ENCODE measurements around the gene MAPK12. TPM values are rescaled to one million over a fixed set of nuclear protein-coding genes. Genes with fewer than 3 reads are reported as not detected.
A peak's percentile ranks its signal among the peaks of the same experiment; 100 is the strongest.

Gene MAPK12
- total RNA-seq, 2 donors from 2014 or later = 3.9 to 4.6 TPM

- peak overlapping the region in 3 of 4 donors; percentile 59 to 84 (median 67) for H3K27ac ChIP-seq
- no peaks in the 10 kb centered on the region for H3K9me3 ChIP-seq
- peaks cover 38% of the 10 kb centered on the region for H3K4me1 ChIP-seq
- no peaks in the 10 kb centered on the region for H3K36me3 ChIP-seq (replicated peaks in 1 of 2; ENCODE audit: insufficient read depth in 1 of 2, low read depth in 2 of 2)
- WGBS, 2 donors = 74 to 90% methylated on average over 2 to 8 of the region's 9 CpGs
- TF ChIP-seq CTCF (IDR thresholded peaks at IDR 0.05) = no peak
- no peak for TF ChIP-seq POLR2A (IDR thresholded peaks at IDR 0.05)
- no peak for ATAC-seq
- H3K27me3 ChIP-seq = no peaks in the 10 kb centered on the region
- no peak overlapping the region for H3K4me3 ChIP-seq
- DNase-seq = no peak
- intact Hi-C loops (cut with DNase I) = no loop called here
Measured at GRCh38 chr22:50308986-50309600, 47.6 kb upstream of the MAPK12 start.

GRCh38 chr22:50308597-50308935, 47.1 kb upstream of the MAPK12 start:
- Histone ChIP-seq H3K27me3 (no peaks in the 10 kb centered on the region), H3K27ac (peak overlapping the region in 3 of 4 donors; percentile 59 to 84 (median 67)), H3K9me3 (no peaks in the 10 kb centered on the region), H3K4me3 (no peak overlapping the region), H3K4me1 (peaks cover 43% of the 10 kb centered on the region), H3K36me3 (replicated peaks in 1 of 2; ENCODE audit: insufficient read depth in 1 of 2, low read depth in 2 of 2) (no peaks in the 10 kb centered on the region)
- no peak for ATAC-seq
- peak; percentile 49 to 82 (median 60) for DNase-seq
- TF ChIP-seq POLR2A (IDR thresholded peaks at IDR 0.05) (peak in 2 of 3 donors; percentile 36 to 49), CTCF (IDR thresholded peaks at IDR 0.05) (no peak)
- intact Hi-C loops (cut with DNase I) = no loop called here
- WGBS, 2 donors = 63 to 76% methylated on average over 5 to 7 of the region's 7 CpGs

DNA sequence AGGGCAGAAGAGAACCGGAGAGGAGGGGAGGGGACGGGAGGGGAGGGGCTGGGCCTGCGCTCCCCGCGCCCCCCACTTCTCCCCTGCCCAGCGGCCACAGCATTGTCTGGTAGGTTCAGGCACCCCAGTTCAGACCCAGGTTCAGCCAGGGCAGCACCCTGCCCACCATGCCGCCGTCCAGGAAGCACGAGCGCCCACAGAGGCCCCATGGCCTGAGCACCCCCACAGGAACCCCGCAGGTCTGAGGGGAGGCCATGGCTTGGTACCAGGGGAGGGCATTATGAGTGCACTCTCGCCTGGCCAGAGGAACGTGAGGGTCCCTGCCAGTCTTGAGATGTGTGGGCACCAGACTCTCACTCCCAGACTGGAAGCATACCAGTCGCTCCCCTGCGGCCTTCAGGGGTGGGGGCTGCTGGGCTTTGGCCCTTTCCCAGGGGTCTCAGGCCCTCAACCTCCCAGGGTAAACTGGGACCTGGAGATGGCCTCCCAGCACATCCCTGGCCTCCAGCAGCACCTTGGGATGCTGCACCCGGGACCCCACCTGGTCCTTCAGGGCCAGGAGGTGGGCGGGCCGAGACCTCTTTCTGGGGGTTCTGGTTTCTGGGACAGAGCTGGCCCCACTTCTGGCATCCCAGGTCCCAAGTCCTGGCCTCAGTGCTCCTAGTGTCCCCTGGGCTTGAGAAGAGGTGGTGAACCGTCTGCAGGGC, 46.6 kb upstream of the MAPK12 start:
- 4 to 51% methylated on average over 5 to 17 of the region's 19 CpGs for WGBS, 2 donors
- TF ChIP-seq POLR2A (IDR thresholded peaks at IDR 0.05) = no peak
- TF ChIP-seq CTCF (IDR thresholded peaks at IDR 0.05) = no peak
- ATAC-seq (no peak), DNase-seq (no peak)
- Histone ChIP-seq H3K4me3 (no peak overlapping the region), H3K27ac (peak overlapping the region; percentile 58 to 84 (median 63)), H3K9me3 (no peaks in the 10 kb centered on the region), H3K36me3 (replicated peaks in 1 of 2; ENCODE audit: insufficient read depth in 1 of 2, low read depth in 2 of 2) (no peaks in the 10 kb centered on the region), H3K27me3 (no peaks in the 10 kb centered on the region), H3K4me1 (peaks cover 48% of the 10 kb centered on the region)
- intact Hi-C loops (cut with DNase I) = no loop called here

- 0% methylated on average over 1 to 43 of the region's 105 CpGs for WGBS, 2 donors
- Histone ChIP-seq H3K27ac (peak within 1 kb of the TSS; percentile 82 to 91 (median 87)), H3K4me3 (peak within 1 kb of the TSS; percentile 26 to 87), H3K36me3 (replicated peaks in 1 of 2; ENCODE audit: insufficient read depth in 1 of 2, low read depth in 2 of 2) (no peaks in the 10 kb centered on the region), H3K4me1 (peaks cover 58% of the 10 kb centered on the region), H3K27me3 (no peaks in the 10 kb centered on the region), H3K9me3 (no peaks in the 10 kb centered on the region)
- DNase-seq = peak; percentile 83 to 87 (median 86)
- intact Hi-C loops (cut with DNase I) = no loop called here
- TF ChIP-seq CTCF (IDR thresholded peaks at IDR 0.05) = peak in 2 of 7 experiments; percentile 2 to 17
- TF ChIP-seq POLR2A (IDR thresholded peaks at IDR 0.05) = peak in 2 of 3 donors; percentile 42 to 50
- peak; percentile 72 for ATAC-seq
Measured at GRCh38 chr22:50306753-50307749, 45.6 kb upstream of the MAPK12 start, which contains the start of gene PLXNB2. Gene PLXNB2, minus strand, starts transcription at chr22:50307646. Its CDS starts 17,062 bp downstream, at chr22:50290584.
